Activated naive CD4-positive, alpha-beta T cell (primary cell): ENCODE results near the gene BRICD5.
"Not testable (repeated sequence)": the region's sequence is repeated elsewhere in the genome, so short reads cannot be mapped to it uniquely, and the experiment has no call there.

Experiments used
- DNase-seq, 4 experiments: peaks; one replicate each; lab custom pipeline; 2025; lab: John Stamatoyannopoulos, UW

The BRICD5 gene

DNA sequence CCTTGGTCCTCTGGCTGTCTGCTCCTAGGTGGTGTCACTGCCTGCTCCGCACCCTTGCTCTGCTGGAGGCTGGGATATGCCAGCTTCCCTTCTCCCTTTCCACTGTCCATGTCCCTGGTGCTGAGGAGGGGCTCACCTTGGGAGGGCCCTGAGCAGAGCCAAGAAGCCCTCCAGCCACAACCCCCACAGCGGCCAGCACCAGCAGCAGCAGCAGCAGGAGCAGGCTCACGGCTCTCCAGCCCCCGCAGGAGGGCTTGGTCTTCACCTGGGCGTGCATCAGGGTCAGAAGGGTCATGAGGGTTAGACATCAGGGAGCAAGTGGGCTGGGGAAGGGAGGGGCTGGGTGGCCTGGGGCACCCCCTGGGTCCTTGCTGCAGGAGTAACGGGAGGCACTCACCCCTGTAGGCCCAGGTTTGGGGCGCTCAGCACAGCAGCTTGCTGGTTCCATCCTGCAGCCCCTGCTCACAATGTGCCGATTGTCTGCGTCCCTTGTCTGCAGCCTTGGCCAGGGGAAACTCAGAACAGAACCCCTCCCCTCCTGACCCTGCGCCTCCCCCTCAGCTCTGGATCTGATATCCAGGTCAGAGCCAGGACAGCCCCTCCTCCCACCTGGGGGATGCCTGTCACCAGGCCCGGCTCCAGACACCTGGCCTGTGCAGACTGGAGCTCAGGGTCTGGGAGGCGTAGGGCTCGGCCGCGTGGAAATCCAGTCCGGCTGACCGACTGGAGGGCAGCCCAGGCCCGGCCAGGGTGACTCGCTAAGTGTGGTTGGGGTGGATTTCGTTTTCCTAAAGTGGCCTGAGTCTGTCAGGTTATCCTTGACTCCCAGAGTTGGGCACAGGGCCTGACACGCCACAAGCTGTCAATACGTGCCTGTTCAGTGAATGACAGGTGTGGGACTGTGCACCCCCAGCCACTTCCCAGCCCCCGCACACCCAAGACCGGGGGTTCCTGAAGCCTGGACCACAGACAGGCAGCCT lies at the start of gene BRICD5:
Gene BRICD5, minus strand, starts transcription at position 478 of the 980 bp plus-strand sequence. Its CDS starts 30 bp downstream, at position 448.
- no peak for DNase-seq

DNA sequence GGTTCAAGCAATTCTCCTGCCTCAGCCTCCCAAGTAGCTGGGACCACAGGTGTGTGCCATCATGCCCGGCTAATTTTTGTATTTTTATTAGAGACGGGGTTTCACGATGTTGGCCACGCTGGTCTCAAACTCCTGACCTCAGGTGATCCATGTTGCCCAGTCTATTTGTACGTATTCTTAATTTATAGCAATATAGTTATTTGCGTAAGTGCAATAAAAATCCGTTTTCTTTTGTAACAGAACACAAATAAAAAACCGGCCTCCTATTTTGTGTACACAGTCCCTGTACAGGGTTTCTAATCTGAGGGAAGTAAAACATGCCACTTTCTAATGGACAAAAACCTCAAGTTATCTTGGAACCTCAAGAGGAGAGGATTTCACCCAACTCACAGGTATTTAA lies 49.6 kb upstream of the BRICD5 start:
- DNase-seq, result no peak

DNA sequence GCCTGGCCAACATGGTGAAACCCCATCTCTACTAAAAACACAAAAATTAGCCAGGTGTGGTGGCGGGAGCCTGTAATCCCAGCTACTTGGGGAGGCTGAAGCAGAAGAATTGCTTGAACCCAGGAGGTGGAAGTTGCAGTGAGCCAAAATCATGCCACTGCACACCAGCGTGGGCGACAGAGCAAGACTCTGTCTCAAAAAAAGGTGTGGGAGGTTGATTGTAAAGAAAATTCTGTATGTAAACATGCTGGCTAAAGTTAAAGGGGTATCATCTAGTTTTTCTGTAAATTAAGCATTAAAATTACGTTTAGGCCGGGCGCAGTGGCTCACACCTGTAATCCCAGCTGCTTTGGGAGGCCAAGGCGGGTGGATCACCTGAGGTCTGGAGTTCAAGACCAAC lies 47.9 kb upstream of the BRICD5 start:
- not testable (repeated sequence) for DNase-seq

DNA sequence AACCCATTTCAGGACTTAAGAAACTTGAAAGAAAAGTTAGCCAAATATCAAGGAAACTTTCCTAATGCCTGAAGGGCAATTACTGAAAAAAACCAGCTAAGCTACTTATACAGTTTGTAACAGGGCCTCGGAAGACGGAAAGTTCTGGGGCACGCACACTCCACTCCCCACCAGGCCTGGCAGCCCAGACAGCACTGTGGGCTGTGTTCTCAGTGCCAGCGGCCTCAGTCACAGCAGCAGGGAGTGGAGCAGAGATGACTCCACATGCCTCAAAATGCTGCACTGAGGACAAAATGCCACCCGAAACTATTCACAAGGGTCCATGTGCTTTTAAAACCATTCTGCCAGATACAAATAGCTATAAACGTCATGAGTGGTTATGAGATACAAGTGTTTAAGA lies 47.1 kb upstream of the BRICD5 start:
- no peak for DNase-seq

DNA sequence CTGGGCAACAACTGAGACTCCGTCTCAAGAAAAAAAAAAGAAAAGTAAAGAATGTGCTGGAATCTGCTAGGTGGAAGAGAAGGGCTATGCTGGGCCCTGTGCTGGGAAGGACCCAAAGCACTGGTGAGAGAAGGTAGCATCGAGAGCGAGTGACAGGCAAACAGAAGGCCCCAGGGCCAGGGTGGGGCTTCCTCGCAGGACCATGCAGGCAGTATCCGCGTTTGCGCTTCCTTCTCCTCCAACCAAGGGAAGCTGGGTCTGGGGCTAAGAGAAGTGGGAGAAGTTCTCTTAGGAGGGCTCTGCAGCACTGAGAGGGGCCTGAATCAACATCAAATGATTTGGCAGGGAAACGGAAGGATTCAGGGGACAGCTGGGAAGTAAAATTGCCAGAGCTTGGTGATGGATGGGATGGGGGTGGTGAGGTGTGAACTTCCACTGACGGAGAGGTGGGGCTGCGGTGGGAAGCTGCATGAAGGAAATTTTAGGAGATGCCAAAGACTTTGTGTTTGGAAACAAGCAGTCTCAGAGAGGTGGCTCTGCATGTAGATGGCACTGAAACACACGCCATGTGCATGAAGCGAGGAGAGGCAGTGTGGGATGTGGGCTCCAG lies 46.0 kb upstream of the BRICD5 start:
- no peak for DNase-seq

DNA sequence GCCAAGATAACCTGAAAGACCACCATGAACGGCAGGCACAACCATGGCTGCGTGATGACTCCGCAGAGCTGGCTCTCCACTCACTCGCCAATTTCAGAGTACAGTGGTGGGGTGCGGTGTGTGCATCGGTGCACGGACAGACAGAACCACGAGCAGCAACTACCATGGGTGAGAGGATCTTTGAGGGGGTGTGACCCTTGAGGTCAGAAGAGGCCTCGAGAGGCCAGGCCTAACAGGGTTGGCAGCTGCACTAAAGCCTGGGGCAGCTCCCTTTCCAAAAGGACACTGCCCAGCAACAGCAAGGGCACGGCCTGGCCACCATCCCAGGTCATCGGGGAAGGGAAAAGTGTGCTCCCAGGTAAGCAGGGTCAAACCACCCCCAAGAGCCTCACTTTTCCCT lies 42.6 kb upstream of the BRICD5 start:
- DNase-seq, result no peak

DNA sequence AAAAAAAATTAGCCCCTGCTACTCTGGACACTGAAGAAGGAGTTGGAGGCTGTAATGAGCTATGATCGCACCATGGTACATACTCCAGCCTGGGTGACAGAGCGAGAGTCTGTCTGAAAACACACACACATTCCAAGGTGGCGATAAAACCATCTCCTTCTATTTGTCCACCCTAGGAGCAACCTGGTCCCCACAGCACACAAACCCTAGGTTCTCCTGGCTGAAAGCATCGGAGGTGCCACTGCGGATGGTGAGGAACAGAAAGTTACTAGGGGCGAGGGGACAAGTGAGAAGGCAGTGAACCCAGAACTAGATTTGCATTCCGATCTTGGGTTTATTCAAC lies 42.1 kb upstream of the BRICD5 start:
- no peak for DNase-seq

DNA sequence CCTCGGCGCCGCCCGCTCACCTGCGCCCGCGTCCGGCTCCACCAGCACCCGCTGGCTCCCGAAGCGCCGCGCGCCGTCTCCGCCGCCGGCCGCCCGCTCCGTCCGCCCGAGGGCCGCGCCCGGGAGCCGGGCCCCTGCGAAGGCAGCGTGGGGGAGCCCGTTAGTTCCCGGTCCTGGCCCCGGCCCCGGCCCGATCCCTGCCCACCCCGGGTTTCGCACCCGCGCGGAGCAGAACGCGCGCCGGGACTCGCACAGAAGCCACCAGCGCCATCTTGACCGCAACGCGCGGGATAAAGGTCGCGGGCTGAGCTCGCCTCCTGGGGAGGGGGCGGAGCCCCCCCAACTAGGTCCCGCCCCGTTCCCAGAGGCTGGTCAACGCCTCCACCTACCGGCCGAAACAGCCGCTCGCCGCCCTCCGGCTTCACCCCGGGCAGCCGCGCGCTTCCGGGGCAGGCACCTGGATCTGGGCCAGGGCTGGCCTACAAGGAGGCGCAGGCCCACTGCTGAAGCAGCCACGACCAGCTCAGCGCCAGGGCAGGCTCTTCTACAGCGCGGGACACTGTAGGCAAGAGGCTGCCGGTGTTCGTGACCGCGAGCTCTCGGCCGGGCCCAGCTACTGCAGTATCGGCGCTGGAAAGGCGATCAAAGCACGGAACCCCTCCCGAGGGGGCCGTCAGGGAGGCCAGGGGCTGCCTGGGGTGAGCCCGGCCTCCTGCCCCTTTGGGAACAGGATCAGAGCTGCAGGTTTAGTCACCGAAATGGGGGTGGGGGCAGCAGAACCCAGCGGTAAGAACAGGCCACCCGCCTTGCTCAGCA lies 40.8 kb upstream of the BRICD5 start, which contains the start of gene ECI1:
Gene ECI1, minus strand, starts transcription at position 292 of the 816 bp plus-strand sequence. Its CDS starts 21 bp downstream, at position 271.
- peak; percentile 27 to 68 (median 50) for DNase-seq

DNA sequence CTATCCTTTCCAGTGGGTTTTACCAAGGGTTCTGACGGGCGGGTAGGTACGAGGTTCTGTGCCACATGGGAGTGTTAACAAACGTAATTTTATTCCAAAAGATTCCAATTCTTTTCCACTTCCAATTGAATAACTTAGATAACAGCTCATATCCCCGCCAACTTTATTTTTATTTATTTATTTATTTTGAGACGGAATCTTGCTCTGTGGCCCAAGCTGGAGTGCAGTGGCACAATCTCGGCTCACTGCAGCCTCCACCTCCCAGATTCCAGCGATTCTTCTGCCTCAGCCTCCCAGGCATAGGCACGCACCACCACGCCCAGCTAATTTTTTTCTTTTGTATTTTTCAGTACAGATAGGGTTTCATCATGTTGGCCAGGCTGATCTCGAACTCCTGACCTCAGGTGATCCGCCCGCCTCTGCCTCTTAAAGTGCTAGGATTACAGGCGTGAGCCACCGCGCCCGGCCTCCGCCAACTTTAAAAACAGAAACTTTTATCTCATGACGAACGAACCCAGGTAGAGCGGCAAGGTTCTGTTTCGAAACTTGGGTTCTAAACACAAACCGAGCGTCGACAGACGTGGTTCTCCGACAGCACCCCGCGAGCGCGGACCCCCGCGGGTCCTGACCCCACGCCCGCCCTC lies 40.1 kb upstream of the BRICD5 start:
- peak in 1 of 4 experiments; percentile 40 for DNase-seq

DNA sequence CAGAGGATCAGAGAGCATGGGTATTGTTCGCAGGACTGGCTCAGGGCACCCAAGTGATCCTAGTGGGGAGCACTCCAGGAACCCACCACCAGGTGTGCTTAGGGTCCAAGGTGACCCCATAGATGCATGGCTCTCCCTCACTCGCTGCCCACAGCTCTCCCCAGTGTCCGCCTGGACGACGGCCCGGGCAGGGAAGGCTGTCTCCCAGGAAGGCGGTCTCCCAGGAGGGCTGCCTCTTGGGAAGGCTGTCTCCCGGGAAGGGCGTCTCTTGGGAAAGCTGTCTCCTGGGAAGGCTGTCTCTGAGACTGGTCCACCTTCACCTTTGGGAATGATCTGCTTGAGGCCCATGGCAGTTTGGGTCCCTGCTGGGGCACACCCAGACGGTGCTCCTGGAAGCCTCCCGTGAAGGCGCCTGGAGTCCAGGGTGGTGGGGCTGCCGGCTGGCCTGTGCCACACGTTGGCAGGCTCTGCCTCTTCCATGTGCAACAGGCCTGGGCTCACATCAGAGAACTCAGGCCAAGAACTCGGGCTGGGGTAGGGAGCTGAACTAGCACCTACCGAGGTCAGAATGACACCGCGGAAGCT lies 35.7 kb upstream of the BRICD5 start:
- DNase-seq, result no peak

DNA sequence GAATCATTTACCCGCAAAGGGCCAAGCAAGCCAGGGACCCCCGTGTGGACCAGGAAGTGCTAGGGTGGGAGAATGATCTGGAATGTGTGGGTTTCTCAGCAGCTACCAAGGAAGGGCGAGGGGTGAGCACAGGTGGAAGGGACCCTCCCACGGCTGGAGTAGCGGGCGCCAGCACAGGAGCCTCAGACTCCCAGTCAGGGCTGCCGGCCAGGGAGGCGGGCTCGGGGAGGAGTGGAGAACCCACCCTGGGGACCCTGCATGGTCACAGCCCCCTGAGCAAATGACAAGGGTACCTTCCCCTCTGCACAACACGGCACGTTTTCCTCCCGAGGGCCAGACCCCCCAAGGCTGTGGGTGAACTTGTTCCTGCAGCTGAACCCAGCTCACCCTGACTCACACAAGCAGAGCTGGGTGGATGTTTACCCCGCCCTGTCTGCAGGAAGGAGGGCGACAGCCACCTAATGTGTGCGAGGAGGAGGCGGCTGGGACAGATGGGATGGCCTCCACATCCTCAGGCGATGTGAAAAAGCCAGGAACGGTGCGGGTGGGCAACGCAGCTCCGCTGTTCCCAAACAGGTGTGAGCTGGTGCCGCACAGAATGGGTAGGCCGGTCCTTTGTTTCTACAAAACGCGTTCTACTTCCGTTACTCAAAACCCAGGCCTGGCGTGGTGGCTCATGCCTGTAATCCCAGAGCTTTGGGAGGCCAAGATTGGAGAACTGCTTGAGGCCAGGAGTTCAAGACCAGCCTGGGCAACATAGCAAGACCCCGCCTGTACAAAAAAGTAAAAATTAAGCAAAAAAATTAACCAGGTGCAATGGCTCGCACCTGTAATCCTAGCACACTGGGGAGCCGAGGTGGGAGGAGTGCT lies 34.5 kb upstream of the BRICD5 start:
- DNase-seq, result no peak

DNA sequence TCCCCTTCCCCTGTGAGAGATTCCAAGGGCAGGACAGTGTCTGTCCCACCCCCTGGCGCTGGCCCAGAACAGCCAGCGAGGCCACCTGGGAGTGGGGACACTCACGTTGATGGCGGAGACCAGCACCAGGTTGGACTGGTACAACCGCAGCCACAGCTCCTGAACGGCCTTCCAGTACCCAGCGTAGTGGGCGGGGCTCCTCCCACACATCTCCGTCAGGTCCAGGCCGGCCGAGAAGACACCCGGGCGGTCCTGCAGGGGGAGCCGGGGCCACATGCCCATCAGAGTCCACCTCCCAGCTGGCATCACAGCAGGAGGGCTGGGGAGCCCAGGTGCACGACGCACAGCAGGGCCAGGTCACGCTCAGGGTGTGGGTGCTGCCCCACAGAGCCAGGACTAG lies 33.6 kb upstream of the BRICD5 start:
- DNase-seq, result no peak

DNA sequence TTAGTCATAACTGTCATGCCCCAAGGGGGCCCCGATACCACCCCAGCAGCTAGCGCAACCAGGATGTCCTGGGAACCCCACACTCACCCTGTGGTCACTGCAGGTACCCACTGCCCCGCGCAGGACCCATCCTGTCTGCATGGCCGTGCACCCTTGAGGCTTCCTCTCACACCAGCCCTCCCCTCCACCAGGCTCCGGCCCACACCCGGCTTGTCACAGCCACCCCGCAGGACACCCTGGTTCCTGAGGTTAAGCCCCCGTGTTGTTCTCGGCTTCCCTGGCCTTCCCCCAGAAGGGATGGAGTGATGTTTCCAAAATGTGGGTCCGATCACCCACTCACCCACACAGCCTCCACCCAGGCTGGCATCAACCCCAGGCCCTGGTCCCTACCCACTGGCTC lies 33.1 kb upstream of the BRICD5 start:
- no peak for DNase-seq

DNA sequence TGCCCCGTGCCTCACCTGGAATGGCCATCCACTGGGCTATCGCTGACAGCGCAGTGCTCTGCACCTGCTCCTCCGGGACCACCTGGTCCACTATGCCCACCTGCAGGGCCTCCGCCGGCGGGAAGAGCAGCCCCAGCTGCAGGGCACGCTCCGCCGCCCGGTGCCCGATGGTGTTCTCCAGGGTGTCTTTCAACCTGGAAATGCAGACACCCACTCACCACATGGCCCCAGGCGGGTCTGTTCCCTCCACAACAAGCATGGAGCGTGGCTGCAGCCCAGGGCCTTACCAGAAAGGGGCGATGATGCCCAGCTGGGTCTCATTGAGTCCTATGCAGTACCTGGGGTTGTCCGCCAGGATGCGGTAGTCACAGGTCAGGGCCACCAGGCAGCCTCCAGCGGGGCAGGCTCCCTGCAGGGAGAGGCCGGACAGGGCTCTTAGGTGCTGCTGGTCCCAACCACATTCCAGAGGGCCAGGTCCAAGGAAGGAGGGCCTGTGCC lies 32.4 kb upstream of the BRICD5 start:
- DNase-seq, result no peak

DNA sequence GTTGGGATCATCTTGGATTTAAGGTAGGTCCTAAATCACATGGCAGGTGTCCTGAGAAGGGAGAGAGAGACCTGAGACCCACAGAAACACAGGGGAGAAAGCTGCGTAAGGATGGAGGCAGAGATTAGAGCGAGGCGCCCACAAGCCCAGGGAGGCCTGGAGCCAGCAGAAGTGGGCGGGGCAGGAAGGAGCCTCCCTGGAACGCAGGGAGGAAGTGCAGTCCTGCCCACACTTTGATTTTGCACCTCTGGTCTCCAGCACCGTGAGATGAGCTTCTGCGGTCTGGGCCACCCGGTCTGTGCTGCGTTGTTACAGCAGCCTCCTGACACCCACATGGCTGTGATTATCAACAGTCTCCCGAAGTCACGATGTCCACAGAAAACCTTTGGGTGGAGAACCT lies 31.9 kb upstream of the BRICD5 start:
- no peak for DNase-seq

DNA sequence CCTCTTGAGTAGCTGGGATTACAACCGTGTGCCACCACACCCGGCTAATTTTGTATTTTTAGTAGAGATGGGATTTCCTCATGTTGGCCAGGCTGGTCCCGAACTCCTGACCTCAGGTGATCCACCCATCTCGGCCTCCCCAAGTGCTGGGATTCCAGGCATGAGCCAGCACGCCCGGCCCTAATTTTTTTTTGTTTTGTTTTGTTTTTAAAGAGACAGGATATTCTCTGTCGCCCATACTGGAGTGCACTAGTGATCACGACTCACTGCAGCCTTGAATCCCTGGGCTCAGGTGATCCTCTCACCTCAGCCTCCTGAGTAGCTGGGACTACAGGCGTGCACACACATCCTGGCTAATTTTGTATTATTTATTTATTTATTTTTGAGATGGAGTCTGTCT lies 29.7 kb upstream of the BRICD5 start:
- DNase-seq, result not testable (repeated sequence)

DNA sequence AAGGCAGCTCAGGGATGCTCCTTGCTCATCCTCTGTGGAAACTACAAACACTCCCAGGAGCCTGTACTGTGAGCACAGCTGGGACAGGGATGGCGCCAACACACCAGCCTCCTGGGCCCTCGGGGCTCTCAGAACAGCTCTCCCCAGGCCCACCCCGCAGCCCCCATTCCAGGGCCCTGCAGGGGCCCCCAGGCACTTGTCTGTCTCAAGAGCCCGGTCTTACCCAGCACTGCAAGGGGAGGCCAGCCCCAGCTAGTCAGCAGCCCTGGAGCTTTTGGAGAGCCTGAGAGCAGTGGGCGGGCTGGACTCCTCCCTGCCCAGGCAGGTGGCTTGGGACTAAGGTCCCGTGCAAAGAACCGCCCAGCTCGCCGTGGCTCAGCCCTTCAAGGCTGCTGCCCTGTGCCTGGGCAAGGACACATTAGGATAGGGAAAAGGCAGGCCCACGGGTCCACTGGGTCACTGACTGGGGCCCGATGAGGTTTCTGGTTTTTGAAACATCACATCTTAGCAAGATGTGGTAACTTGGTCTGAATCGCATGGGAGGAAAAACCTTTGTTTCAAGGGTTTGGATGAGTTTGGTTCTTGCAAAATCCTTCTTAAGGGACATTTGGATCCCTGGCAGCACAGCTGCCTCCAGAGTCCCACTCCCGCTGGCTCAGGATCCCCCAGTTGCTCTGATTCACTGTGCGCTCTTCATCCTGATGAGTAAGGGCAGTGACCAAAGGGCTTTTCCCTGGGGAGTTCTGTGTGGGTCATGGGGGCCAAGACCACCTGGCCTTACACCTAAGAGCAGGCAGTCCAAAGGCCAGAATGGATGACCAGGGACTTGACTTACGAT lies 28.4 kb upstream of the BRICD5 start:
- no peak for DNase-seq

DNA sequence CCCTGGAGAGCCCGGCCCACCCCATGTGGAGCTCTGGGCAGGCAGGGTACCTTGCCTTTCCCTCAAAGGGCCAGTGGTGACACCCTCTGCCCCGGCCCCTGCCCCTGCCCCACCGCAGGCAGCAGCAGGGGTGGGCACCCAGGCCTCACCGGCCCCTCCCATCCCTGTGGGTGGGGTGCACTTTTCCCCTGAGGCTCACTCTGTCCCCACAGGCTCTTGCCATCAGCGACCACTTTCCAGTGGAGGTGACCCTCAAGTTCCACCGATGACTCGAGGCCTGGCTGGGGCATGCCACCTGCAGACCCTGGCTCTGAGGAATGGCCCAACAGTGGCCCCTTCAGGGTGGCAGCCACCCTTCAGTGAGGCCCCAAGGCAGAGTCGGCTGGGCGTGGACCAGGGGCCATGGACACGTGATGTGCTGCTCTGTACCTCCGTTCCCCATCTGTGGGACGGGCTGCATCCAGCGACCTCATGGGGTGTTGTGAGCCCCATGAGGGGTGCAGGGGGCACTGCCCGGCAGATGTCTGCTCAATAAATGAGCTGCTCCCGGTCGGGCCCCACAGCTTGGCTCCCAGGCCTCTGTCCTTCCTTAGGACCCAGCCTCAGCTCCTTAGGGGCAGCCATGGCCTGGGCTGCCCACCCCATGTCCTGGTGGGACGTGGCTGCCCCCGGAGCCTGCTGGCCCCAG lies 27.6 kb upstream of the BRICD5 start:
- DNase-seq, result no peak
